Measurements from ENCODE around the gene TMEM143.
"Not testable (repeated sequence)": the region's sequence is repeated elsewhere in the genome, so short reads cannot be mapped to it uniquely, and the experiment has no call there.

Gene TMEM143

DNA sequence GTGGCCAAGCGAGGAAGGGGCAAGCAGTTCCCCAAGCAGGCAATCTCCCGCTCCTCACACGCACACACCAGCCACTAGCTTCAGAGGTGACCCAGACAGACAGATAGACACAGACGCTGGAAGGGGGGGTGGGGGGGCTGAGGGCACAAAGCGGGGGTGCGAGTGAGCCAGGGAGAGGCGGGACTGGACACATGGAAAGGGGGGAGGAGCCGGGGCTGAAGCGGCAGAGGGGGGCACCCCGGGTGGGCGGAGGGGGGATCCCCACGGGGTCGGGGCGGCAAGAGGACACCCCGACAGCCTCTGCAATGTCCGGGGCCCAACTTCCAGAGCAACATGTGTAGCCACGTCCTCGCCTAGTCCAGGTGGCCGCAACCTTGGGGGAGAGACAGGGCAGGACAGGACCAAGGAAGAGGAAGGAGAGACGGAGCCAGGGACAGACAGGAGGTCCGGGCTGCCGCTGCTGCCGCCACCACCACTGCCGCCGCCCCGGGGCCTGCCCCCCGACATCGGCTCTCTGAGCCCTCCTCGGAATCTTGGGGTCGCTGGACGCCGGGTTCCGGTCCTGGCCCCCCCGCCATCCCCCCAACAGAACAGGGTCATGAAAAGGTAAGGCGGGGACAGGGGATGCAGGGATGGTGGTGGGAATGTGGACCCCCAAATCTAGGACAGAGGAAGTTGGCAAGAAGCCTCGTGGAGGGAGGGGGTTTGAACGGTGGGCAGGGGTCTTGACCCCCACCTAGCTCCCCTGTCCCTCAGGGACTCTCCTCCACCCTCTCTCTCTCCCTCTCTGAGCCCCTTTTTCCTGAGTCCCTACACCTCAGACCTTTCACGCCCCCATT lies 30.8 kb upstream of the TMEM143 start:
- Mint-ChIP-seq H3K27ac (no peak overlapping the region), H3K36me3 (ENCODE audit: low read depth) (no peaks in the 10 kb centered on the region), H3K9me3 (peaks cover 2% of the 10 kb centered on the region), H3K4me3 (peak overlapping the region; percentile 61), H3K4me1 (ENCODE audit: low read depth) (peaks cover 24% of the 10 kb centered on the region), H3K27me3 (peaks cover 38% of the 10 kb centered on the region)

DNA sequence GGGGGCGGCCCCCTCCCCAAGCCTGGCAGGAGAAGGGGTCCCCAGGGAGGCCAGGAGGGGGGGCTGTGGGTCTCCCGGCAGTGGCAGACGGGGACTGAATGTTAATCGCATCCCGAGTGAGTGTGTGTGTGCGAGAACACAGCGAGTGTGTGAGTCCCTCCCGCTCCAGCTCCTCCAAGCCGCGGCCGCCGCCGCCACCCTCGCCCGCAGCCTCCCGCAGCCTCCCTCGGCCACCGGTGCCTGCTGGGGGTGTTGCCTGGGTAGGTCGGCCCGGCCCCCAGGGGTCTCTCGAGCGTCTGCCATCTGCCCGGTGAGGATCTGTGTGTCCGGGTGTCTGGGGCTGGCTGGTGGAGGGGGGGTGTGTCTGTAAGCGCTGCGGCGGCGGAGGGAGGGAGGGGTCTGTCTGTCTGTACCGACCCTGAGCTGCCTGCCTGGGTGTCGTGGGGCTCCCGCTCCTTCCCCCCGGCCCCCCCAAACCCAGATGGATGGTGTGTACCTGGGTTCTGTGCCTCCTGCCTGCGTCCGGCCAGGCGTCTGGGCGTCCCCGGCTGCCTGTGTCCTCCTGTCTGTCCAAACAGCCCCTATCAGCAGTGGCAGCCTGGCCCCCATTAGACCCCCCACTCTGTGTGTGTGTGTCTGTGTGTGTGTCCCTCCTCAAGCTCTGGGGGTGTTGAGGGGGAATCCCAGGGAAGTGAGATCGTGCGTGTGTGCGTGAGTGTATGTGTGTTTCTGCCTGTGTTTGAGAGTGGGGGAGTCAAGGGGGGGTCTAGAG lies 30.0 kb upstream of the TMEM143 start, which contains the start of gene GRIN2D:
GRIN2D (plus strand) TSS at position 110 of the 772 bp plus-strand sequence. CDS start 4,725 bp downstream, outside the sequence.
- Mint-ChIP-seq H3K27me3 (peaks cover 38% of the 10 kb centered on the region), H3K4me3 (peak within 1 kb of the TSS; percentile 61), H3K36me3 (ENCODE audit: low read depth) (peaks cover under 1% of the 10 kb centered on the region), H3K9me3 (no peaks in the 10 kb centered on the region), H3K27ac (no peak within 1 kb of the TSS), H3K4me1 (ENCODE audit: low read depth) (peaks cover 18% of the 10 kb centered on the region)

GRCh38 chr19:48392860-48393558 lies 29.3 kb upstream of the TMEM143 start:
- Mint-ChIP-seq H3K27me3 (peaks cover 36% of the 10 kb centered on the region), H3K36me3 (ENCODE audit: low read depth) (peaks cover 8% of the 10 kb centered on the region), H3K4me3 (no peak overlapping the region)

GRCh38 chr19:48392006-48392344 lies 28.2 kb upstream of the TMEM143 start:
- Mint-ChIP-seq H3K27me3 (peaks cover 27% of the 10 kb centered on the region), H3K36me3 (ENCODE audit: low read depth) (peaks cover 18% of the 10 kb centered on the region)
- H3K27ac Mint-ChIP-seq; H3K4me3 Mint-ChIP-seq; H3K4me1 Mint-ChIP-seq (ENCODE audit: low read depth); H3K9me3 Mint-ChIP-seq: not testable (repeated sequence)

More at GRCh38 chr19:48392860-48393558, 29.3 kb upstream of the TMEM143 start:
- no peak overlapping the region for H3K27ac Mint-ChIP-seq
- H3K4me1 Mint-ChIP-seq (ENCODE audit: low read depth) = peaks cover 17% of the 10 kb centered on the region
- H3K9me3 Mint-ChIP-seq = no peaks in the 10 kb centered on the region

- H3K27me3 Mint-ChIP-seq = peaks cover 27% of the 10 kb centered on the region
- H3K9me3 Mint-ChIP-seq = no peaks in the 10 kb centered on the region
- H3K4me3 Mint-ChIP-seq = peak within 1 kb of the TSS; percentile 89
- H3K36me3 Mint-ChIP-seq (ENCODE audit: low read depth) = peaks cover 20% of the 10 kb centered on the region
- peak within 1 kb of the TSS; percentile 98 for H3K27ac Mint-ChIP-seq
- H3K4me1 Mint-ChIP-seq (ENCODE audit: low read depth) = peaks cover 7% of the 10 kb centered on the region
Observed at GRCh38 chr19:48391100-48392005, 27.6 kb upstream of the TMEM143 start, which contains the start of gene KDELR1. TSS of gene KDELR1 (minus strand) at chr19:48391551. CDS start at chr19:48391358, 193 bp downstream.

GRCh38 chr19:48390188-48391099 lies 26.7 kb upstream of the TMEM143 start:
- H3K4me1 Mint-ChIP-seq (ENCODE audit: low read depth) = peaks cover 5% of the 10 kb centered on the region

DNA sequence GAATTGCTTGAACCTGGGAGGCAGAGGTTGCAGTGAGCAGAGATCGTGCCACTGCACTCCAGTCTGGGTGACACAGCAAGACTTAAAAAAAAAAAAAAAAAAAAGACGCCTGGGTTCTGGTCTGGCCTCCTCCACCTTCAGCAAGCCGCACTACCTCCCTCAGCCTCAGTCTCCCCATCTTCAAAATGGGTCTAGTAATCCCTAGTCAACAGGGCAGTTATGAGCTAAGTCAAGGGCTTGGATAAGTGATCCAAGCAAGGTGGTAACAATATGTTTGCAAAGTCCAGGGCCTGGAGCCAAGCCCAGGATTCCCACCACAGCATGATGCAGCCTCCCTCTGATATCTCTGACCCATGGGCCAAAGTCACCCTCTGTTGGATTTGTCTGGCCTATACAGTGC lies 23.2 kb upstream of the TMEM143 start:
- Mint-ChIP-seq H3K4me3 (no peak overlapping the region), H3K27ac (no peak overlapping the region), H3K9me3 (no peaks in the 10 kb centered on the region), H3K36me3 (ENCODE audit: low read depth) (peaks cover 52% of the 10 kb centered on the region), H3K27me3 (no peaks in the 10 kb centered on the region), H3K4me1 (ENCODE audit: low read depth) (no peaks in the 10 kb centered on the region)

More at GRCh38 chr19:48390188-48391099, 26.7 kb upstream of the TMEM143 start:
- peak overlapping the region; percentile 98 for H3K27ac Mint-ChIP-seq
- peaks cover 20% of the 10 kb centered on the region for H3K27me3 Mint-ChIP-seq
- H3K4me3 Mint-ChIP-seq = peak overlapping the region; percentile 89
- H3K36me3 Mint-ChIP-seq (ENCODE audit: low read depth) = peaks cover 24% of the 10 kb centered on the region
- no peaks in the 10 kb centered on the region for H3K9me3 Mint-ChIP-seq

GRCh38 chr19:48385461-48386087 lies 21.8 kb upstream of the TMEM143 start:
- Mint-ChIP-seq H3K27me3 (no peaks in the 10 kb centered on the region), H3K36me3 (ENCODE audit: low read depth) (peaks cover 57% of the 10 kb centered on the region), H3K27ac (no peak overlapping the region), H3K4me1 (ENCODE audit: low read depth) (no peaks in the 10 kb centered on the region), H3K9me3 (no peaks in the 10 kb centered on the region), H3K4me3 (no peak overlapping the region)

DNA sequence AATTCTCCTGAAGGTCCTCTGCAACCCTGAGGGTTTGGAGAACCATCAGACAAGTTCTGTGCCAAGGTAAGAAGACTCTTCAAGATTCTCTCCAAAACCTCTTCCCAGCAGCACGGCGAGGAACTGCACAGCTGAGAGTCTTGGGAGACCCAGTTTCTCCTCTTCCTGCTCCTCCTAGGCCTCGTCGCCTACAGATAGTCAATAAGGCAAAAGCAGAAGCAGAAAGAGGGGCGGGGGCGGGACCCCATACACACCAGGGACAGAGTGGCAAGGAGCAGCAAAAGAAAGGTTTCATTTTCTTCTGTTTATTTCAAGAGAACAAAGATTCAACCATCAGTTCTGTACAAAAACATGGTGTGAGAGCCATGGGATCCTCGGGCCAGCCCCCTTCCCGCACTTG lies 18.5 kb upstream of the TMEM143 start:
- Mint-ChIP-seq H3K36me3 (ENCODE audit: low read depth) (peaks cover 42% of the 10 kb centered on the region), H3K4me3 (no peak overlapping the region), H3K27me3 (no peaks in the 10 kb centered on the region), H3K4me1 (ENCODE audit: low read depth) (no peaks in the 10 kb centered on the region), H3K27ac (no peak overlapping the region), H3K9me3 (no peaks in the 10 kb centered on the region)

GRCh38 chr19:48381178-48381950 lies 17.6 kb upstream of the TMEM143 start:
- H3K27me3 Mint-ChIP-seq = no peaks in the 10 kb centered on the region
- H3K9me3 Mint-ChIP-seq = no peaks in the 10 kb centered on the region
- H3K4me3 Mint-ChIP-seq = no peak overlapping the region
- no peak overlapping the region for H3K27ac Mint-ChIP-seq
- H3K4me1 Mint-ChIP-seq (ENCODE audit: low read depth) = no peaks in the 10 kb centered on the region
- H3K36me3 Mint-ChIP-seq (ENCODE audit: low read depth) = peaks cover 36% of the 10 kb centered on the region

- Mint-ChIP-seq H3K27ac (no peak overlapping the region), H3K36me3 (ENCODE audit: low read depth) (peaks cover 22% of the 10 kb centered on the region), H3K27me3 (no peaks in the 10 kb centered on the region), H3K9me3 (no peaks in the 10 kb centered on the region), H3K4me1 (ENCODE audit: low read depth) (no peaks in the 10 kb centered on the region), H3K4me3 (no peak overlapping the region)
Observed at GRCh38 chr19:48379058-48379457, 15.3 kb upstream of the TMEM143 start.

DNA sequence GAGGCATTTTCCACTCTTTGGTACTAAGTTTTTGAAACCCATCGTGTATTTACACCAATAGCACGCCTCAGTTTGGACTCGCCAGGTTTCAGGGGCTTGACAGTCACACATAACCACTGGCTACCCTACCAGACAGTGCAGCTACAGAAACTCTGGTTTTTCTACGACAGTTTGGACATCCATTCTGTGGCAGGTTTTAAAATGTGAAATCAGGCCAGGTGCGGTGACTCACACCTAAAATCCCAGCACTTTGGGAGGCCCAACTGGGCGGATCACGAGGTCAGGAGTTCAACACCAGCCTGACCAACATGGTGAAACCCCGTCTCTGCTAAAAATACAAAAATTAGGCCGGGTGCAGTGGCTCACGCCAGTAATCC lies 14.4 kb upstream of the TMEM143 start:
- H3K4me3 Mint-ChIP-seq = no peak overlapping the region
- no peak overlapping the region for H3K27ac Mint-ChIP-seq
- peaks cover 15% of the 10 kb centered on the region for H3K36me3 Mint-ChIP-seq (ENCODE audit: low read depth)
- no peaks in the 10 kb centered on the region for H3K9me3 Mint-ChIP-seq
- no peaks in the 10 kb centered on the region for H3K4me1 Mint-ChIP-seq (ENCODE audit: low read depth)
- H3K27me3 Mint-ChIP-seq = no peaks in the 10 kb centered on the region
